Loucy (cell line): ENCODE results near the gene EMC1.

Experiments
- EZH2phosphoT487 ChIP-seq: fragments of 200-600 bp; IDR thresholded peaks from 2 replicates; pipeline ENCODE4 v1.6.1; 2018; ENCODE audit warnings: antibody characterized with exemption, mild to moderate bottlenecking, moderate library complexity, borderline replicate concordance
- TF ChIP-seq, protein P1 (sequence below): fragments of 200-600 bp; sonication (generic); conservative IDR thresholded peaks from 2 replicates; pipeline ENCODE4 v1.5.1; 2014; ENCODE audit warnings: mild to moderate bottlenecking, antibody characterized with exemption, low read length

DNA sequence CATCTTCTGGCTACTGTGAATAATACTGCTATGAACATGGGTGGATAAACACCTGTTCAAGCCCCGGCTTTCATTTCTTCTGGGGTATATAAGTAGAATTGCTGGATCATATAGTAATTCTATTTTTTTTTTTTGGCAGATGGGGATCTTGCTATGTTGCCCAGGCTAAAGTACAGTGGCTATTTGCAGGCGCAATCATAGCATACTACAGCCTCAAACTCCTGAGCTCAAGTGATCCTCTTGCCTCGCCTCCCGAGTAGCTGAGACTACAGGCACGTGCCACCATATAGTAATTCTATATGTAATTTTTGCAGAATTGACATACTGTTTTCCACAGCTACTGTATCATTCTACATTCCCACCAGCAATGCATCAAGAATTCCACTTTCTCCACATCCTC is 69.1 kb downstream of the EMC1 start:
- TF ChIP-seq, protein P1, sequence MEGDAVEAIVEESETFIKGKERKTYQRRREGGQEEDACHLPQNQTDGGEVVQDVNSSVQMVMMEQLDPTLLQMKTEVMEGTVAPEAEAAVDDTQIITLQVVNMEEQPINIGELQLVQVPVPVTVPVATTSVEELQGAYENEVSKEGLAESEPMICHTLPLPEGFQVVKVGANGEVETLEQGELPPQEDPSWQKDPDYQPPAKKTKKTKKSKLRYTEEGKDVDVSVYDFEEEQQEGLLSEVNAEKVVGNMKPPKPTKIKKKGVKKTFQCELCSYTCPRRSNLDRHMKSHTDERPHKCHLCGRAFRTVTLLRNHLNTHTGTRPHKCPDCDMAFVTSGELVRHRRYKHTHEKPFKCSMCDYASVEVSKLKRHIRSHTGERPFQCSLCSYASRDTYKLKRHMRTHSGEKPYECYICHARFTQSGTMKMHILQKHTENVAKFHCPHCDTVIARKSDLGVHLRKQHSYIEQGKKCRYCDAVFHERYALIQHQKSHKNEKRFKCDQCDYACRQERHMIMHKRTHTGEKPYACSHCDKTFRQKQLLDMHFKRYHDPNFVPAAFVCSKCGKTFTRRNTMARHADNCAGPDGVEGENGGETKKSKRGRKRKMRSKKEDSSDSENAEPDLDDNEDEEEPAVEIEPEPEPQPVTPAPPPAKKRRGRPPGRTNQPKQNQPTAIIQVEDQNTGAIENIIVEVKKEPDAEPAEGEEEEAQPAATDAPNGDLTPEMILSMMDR: no peak
- TF ChIP-seq EZH2phosphoT487: no peak
